ENCODE measurements around the gene HK3.

- no peak for TF ChIP-seq REST (IDR thresholded peaks at IDR 0.05; ENCODE audit: borderline replicate concordance)
- TF ChIP-seq CTCF (IDR thresholded peaks at IDR 0.05; ENCODE audit: poor library complexity, severe bottlenecking) = no peak
- no peak for TF ChIP-seq EZH2 (IDR thresholded peaks at IDR 0.05; ENCODE audit: borderline replicate concordance, insufficient read depth, low read length, poor library complexity, severe bottlenecking)
- no peak for TF ChIP-seq EP300 (conservative IDR thresholded peaks at IDR 0.05; ENCODE audit: poor library complexity, severe bottlenecking)
These were observed 17.2 kb upstream of the HK3 start for GRCh38 chr5:176916337-176916736.

Measured in neural cell (in vitro differentiated cells).